Occipital lobe (tissue), 2 donors: ENCODE results near the gene MTHFD2L. TPM values are rescaled to one million over a fixed set of nuclear protein-coding genes. Genes with fewer than 3 reads are reported as not detected.

ENCODE experiments used
- DNase-seq: peaks from one replicate; lab custom pipeline; 2025; lab: John Stamatoyannopoulos, UW
- total RNA-seq: library from RNA; depleted of rRNA; stranded (reverse); fragments of >200 nt; gene quantifications from one replicate; pipeline ENCODE4 v1.2.3, GENCODE V29; 2014

Gene MTHFD2L
- total RNA-seq, 1 donor from 2014 or later = 48.0 TPM

DNA sequence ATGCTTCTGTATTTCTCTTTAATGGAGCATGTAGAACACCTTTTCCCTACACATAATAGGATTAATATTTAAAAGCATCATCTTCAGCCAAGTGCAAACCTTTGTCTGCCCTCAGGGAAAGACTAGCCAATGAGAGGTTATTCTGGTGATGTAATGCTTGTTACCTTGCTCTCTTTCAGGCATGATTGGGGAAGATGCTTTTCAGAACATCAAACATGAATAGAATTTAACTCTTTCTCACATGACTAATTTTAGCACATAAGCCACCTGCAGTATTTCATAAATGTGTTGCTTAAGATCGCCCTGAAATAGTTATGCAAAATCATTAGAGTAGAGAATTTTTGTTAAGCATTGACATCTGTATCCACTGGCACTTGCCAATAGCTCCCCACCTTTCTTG is 139.6 kb downstream of the MTHFD2L start:
- no peak for DNase-seq

DNA sequence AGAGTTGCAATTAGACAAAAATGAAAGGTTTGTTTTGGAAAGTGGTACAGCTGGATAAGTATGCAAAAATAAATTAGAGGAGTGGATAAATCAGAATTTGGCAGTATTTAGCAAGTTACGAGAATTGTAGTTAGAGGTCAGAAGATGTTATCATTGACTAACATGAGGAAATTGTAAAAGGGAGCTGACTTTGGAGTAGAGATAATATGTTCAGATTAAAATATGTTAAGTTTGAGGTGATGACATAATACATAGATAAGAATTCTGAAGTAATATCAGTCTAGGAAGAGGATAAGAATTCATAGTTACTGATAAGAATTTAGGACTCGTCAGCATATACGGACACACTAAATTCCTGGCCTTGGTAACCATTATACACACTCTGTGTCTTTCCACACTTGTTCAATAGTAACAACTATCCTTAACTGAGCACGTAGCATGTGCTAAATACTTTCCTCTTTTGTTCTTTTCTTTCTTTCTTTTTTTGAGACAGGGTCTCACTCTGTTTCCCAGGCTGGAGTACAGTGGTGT is 146.2 kb downstream of the MTHFD2L start:
- DNase-seq = no peak

DNA sequence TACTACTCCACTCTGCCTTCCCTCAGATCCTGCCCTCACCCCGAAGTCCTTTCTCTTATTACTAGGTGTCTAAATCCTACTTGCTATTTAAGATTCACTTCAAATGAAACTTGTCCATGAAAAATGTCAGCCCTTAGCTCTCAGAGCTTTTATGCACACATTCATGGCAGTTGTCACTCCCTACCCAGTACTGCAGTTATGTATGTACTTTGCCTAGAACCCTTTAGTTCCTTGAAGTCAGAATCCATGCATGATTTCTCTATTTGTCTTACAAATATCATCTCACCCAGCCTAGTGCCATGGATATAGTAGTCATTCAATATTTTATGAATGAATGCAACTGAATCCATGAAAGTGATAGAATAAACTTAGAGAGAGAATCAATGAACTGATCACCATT is 147.1 kb downstream of the MTHFD2L start:
- DNase-seq = no peak

DNA sequence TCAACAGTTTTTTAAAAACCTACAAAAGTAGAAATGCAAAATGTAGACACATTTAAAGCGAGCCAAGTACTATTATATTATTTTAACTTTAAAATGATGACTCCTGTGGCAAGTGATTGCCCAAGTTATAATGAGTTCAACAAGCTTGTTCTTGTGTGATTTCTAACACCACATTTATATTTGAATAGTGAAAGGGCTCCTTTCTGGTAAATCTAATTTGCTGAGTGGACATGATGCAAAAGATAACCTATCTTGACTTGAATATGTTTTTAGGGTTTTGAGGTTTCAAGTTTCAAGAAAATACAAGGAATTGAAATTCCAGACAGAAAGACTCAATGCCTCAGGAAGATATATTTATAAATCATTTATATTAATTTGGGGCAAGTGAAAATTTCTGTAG is 149.3 kb downstream of the MTHFD2L start:
- no peak for DNase-seq

DNA sequence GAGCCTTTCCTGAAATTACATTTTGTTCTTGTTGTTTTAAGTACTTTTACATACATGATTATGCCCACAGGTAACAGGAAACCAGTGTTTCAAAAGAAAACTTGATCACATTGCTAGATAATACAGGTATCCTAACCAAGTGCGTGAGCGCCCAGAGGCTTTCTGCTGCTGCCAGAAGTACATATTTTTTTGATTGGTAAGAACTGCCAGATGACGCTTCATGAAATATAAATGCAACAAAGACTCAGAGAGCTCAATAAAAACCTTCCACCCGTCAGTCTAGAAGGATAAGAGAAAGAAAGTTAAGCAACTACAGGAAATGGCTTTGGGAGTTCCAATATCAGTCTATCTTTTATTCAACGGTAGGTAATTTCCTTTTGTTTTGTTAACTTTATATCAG is 150.3 kb downstream of the MTHFD2L start, which contains the start of gene EPGN:
Gene EPGN (plus strand): TSS at position 256 of the 400 bp plus-strand sequence. CDS start 64 bp downstream, at position 320.
- DNase-seq = no peak

DNA sequence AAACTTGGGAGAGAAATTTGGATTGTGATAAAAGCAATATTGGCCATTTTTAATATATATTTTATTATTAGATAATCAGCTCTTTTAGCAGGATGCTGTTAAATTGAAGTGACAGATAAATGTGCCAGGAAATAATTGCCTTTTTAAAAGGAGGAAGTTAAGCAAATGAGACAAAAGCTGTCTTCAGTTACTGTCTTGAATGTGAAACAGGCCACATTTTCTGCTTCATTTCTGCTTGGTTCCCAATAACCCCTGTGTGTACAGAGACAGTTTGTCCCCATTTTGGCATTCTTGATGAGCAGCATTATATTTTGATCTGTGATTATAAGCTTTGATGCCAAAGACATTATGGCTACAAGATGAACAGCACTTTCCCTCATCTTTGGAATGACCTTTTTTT is 151.3 kb downstream of the MTHFD2L start:
- DNase-seq = no peak

DNA sequence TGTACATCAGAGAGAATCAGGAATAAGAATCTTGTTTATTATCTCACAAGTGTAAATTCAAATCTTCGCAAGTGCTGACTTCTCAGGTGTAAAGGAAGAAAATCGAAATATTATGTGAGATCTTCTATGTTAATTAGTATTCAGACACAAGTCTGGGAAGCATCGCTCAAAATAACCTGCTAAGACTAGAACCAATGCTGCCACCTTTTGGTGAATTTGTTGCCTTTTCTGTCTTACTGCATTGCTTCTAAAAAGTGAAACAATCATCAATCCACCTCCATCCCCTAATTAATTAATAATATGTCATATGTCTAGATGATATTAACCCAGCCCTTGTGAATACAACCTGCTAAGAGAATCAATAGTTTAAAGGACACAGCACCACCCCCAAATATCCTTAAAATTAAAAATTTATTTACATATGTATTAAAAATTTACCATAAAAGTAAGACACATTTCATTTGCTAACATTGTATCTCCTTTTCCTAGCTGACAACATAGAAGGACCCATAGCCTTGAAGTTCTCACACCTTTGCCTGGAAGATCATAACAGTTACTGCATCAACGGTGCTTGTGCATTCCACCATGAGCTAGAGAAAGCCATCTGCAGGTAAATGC is 153.9 kb downstream of the MTHFD2L start:
- DNase-seq = no peak

DNA sequence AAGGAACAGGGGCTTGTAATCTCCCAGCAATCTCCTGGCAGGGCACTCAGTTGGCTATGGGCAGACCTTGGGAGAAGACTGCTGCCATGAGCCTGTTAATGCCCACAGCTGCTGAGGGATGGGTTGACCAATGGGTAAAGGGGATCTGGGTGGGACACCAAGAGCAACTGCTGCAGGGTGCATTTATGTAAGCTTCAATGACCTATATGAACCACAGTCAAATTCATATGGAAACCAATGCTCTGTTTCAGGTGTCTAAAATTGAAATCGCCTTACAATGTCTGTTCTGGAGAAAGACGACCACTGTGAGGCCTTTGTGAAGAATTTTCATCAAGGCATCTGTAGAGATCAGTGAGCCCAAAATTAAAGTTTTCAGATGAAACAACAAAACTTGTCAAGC is 156.4 kb downstream of the MTHFD2L start:
- DNase-seq = no peak

DNA sequence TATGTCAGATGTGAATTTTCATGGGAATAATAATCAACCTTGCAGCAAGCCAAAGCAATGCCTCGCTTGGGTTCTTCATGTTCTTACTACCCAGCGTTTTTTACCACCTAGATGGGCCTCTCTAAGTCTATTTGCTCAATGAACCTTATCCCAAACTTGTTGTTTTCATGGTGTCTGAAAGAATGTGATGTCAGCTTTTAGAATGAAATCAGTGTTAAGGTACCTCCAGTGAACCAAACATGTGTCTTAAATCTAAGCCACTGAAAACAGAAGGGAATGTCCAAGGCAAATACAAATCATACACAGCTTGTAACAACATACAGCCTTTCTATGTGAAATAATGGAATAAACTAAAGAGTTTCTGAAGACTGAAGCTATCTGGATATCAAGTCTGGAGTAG is 157.0 kb downstream of the MTHFD2L start:
- DNase-seq = no peak

DNA sequence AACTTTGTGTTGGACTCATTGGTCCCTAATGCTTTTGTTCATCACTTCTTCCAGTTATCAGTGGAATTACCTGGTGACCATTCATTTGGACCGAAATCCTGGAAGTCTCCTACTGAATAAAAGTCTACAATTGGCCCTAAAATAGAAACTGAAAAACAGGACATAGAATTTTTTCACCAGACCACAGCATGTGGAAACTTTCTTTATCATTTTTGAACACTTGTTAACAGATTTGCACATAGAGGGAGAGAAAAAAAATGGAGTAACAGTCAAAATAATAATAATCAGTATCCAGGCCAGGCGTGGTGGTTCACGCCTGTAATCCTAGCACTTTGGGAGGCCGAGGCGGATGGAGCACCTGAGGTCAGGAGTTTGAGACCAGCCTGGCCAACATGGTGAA is 157.5 kb downstream of the MTHFD2L start:
- DNase-seq = no peak

DNA sequence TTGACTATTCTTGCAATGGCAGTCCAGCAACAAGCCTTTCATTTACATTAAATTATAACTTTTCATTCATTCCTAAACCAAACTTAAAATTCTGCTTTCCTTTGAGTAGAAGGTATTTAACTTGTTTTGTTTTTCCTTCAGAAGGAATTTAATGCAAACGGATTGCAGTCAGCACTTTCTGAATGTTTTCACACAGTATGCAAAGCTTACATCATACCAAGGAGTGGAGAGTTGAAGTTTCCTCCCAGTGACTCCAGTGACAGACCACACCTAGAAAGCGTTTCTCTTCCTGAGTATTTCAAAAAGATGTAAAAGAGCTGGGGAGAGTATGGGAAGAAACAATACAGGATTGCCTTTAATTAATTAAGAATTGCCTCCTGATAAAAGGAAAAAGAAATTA is 158.5 kb downstream of the MTHFD2L start:
- DNase-seq = no peak

DNA sequence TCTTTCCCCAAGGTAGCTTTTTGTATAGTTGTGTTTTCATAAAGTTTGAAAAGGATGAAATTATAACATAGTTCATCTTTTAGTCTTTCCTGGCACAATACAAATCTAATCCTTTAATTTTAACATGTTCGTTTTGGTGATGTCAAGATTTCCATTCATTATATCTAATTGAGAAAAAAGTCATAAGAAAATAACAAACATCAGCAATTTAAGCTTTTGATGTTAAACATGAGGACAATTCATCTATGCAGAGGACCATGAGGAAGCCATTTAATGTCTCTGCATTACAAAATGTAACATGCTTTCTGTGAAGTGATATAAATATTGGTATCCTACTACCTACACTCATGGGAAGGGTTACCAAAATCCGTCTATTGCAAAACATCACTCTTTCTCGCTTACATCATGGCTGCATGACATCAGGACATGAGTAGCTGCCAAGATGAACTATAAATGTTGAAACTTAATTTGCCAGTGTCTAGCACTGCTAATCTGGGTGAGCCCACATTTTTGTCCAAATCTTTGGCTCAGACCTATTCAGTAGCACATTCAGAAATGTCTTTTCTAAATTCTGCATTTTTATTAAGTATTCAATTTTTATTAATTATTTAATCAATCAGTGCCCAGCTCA is 159.8 kb downstream of the MTHFD2L start:
- DNase-seq = no peak

DNA sequence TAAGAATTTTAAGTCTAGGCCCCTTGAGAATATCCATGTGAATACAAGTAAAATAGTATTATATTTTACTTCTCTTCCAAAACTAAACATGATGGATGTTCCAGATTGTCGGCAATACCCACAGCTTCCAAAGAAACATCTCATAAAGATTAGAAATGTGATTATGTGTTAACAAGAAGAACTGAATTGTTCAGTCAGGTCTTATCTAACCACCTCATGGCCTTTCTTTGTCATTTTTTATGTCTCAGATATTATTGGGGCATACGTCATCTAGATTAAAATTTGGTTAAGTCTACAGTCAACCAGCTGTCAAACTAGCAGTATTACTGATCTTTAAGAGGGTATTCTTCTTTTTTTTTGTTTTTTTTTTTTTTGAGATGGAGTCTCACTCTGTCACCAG is 160.4 kb downstream of the MTHFD2L start:
- DNase-seq = no peak

DNA sequence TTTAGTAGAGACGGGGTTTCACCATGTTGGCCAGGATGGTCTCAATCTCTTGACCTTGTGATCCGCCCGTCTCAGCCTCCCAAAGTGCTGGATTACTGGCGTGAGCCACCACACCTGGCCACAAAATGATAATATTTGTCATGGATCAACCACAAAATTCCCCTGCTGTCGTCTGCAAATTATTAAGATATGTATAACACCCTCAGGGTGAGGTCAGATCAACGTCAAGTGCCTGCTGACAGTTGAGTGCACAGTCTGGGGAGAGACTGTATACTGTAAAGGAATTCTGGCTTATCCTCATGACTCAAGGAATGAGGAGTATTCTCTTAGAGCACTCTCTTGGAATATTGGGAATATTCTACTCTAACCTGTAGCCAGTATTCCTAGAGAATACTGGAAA is 161.6 kb downstream of the MTHFD2L start:
- no peak for DNase-seq

DNA sequence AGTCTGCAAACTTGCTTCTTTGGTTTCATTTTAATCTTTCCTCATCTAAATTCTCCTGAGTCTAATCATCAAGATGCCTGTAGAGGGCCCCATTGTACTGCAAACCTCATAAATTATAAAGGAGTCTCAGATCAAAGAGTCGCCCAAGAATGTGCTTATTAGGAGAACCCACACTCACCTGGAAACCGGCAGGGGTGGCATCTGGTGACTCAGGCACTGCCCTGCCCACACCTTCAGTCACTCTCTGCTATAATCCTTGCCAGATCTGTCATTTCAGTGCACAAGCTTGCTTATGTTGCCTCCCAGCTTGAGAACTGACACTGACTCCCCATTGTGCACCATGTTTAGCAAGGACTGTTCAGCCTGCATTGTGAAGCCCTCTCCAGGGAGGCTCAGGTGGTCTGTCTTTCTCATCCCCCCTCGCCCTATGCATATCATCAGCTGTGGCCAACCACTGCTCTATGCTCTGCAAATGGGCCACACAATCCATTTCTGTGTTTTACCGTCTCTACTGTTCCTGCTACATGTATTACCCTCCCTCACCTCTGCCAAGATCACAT is 162.7 kb downstream of the MTHFD2L start:
- DNase-seq = no peak

DNA sequence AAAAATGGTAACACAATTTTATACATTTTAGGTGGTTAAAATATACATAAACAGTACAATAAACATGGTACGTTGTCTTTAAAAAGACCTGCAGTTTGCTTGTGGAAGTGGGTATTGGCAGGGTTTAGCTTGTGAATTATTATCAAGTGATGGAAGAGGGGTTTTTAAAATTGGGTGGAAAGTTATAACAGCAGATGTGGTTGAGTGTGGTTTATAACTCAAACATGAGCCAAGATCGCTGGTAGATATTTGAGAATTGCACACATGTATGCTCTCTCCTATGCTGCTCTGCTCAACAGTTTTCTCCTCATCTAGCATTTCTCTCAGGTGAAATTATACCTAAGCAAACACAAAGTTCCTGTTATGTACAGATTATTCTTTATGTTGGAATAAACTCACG is 164.4 kb downstream of the MTHFD2L start:
- DNase-seq = no peak

DNA sequence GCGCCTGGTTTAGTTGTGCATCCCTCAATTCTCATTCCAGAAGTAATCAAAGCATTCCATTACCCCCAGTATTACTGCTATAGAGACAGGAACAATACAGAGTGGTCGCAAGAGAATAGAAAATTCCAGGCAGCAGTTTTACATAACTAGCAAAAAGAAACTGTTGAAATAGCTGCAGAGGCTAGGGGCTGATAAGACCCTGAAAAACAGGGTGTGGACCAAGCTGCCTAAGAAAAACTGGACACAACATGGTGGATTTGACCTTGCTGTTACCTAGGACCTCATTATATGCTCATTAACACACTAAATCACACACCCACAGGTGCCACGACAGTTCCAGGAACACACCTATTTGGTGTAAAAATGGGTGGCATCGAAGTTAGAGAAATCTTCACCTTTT is 165.7 kb downstream of the MTHFD2L start:
- no peak for DNase-seq

DNA sequence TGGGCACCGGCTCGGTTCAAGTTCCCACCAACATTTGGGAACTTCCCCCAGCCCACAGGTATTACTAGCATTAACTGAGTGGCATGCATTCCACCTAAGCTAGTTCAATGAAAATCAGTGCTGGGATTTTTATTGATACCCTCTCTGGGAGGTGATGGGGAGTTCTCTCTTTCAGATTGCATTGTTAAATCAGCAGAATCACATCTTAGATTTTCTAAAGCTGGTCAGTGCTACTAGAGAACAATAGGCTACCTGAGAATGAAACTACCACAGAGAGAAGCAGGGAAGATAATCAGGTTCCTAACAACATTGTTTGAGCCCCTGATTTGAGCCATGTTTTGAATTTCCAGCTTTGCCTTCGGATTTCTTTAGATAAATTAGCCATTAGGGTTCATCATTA is 166.3 kb downstream of the MTHFD2L start:
- no peak for DNase-seq

DNA sequence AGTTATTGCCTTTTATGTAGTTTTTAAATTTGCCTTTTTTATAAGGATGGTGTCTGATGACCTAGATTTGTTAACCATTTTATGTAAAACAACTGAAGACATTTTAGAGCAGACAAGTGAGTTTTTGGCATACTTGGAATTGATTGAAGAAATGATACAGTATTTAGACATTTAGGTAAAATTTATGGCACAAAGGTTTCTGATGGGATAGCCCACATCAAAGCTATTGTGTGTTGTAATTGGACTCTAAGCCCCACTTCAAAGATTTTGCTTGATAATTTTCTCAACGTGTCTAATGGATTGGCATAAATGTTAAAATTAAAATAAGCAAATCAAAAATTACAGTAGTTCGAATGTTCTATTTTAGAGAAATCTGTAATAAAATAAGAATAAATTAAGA is 168.0 kb downstream of the MTHFD2L start:
- no peak for DNase-seq

DNA sequence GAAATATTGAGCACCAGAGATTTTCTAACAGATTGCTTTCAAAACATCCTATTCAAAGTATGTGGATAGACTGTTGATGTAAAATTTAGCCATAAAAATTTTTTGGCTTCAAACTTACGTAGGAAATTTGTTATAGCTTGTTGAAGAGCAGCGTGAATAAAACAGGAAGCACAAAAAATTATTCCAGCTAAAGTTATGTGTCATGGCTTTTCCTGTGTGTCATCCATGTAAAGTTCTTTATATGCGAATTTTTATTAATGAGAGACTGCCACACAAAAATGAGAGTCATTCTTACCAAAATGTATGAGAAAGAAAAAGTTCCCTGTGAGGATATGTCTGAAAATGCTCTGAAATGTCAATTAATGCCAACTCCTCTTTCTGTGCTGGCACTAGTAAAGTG is 169.8 kb downstream of the MTHFD2L start:
- no peak for DNase-seq

DNA sequence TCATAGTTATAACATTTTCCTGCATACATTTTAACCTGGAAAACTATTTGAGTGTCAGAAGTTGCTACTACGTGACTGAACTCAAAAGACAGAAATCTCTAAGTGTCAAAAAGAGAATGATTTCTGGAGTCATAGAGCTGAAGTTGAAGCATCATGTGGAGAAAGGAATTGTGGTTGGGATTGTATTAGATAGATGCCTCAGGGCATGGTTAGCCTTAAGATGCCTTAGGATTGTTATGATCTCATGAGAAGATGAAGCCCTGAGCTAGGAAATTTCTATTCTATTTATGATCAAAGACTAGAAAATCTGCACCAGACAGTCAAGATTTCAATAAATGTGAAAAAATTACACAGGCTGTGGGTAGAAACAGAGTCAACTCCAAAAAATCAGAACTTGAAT is 170.6 kb downstream of the MTHFD2L start:
- DNase-seq = no peak

DNA sequence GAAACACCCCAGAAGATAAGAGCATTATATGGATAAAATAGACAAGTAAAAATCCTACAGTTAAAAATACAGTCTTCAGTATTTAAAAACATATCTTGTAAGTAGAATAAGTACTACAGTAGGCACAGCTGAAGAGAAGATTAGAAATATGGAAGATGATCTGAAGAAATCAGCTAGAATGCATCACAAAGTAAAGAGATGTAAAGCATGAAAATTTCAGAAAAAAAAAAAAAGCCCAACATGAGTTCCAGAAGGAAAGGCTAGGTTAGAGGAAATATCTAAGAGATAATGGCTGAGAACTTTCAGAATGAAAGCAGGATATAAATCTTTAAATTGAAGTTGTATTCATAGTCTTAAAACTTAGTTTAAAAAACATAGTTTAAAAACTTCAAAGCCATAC is 171.4 kb downstream of the MTHFD2L start:
- DNase-seq = no peak

DNA sequence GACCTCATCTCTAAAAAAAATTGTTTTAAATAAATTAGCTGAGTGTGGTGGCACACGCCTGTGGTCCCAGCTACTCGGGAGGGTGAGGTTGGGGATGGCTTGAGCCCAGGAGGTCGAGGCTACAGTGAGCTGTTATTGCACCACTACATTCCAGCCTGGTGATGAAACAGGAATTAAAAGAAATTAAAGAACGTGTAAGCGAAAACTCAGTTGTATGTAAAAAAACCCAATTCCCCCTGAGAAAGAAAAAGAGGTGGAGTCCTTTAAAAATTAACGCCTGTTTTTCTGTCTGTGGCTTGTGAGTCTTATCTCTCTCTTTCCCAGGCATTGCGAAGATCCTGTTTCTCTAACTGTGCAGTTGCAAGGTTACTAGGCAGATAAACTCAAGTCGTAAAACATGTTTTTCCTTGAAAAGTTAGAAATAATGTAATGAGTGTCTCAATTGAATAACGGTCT is 172.4 kb downstream of the MTHFD2L start:
- DNase-seq = no peak
